Measurements from ENCODE around the gene TSSC4. TPM values are rescaled to one million over a fixed set of nuclear protein-coding genes. Genes with fewer than 3 reads are reported as not detected.

Gene TSSC4
- total and polyA plus RNA-seq, 9 of the 15 experiments (the other 6 are each of a cell fraction or from before 2014, with no cell fraction given) = 0.41 to 54.2 (median 11.0) TPM

DNA sequence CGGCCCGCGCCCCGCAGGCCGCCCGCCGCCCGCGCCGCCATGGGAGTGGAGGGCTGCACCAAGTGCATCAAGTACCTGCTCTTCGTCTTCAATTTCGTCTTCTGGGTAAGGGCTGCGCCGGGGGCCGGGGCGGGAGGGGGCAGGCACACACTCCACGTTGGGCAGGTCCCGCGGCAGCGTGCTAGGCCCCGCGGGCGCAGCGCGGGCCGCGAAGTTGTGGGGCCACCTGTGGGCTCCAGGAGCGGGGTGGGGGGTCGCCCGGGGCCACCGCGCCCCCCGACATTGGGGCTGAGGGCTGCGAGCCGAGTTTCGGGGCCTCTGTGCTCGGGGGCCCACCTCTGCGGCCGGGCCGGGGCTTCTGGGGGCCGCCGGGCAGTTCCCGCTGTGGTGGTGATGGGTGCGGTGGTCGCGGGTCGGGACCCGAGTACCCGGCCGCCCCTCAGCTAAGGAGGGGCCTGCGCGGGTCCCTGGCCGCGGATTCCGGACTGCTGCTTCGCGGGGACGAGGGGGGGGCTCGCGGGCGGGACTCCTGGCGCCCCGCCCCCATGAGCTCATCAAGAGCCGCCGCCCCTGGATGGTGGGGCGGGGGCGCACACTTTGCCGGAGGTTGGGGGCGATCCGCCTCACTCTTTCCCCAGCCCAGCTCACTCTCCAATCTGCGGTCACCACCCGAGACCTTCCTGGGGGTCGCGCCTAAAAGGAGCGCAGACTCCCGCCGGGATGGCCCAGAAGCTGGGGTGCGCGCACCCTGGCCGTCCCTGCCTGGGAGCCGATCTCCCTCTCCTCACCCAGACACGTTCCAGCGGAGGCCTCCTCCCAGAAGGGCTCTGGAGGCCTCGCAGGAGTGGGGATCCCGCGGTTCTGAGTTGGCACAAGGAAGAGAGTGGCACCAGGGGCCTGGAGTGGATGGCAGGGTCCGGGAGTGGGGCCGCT lies 22.8 kb upstream of the TSSC4 start:
- Histone ChIP-seq H3K27ac (ENCODE audit: extremely low read depth, low read depth, low read length) (peak overlapping the region; percentile 85; the same call in 2 of the 3 replicates), H3K9ac (ENCODE audit: insufficient read depth in 1 of 2, low read depth in 2 of 2, low read length in 2 of 2) (peak overlapping the region; percentile 81 to 94), H3K4me2 (ENCODE audit: insufficient read depth, low read length) (peak overlapping the region; percentile 86), H3K27me3 (ENCODE audit: control insufficient read depth in 2 of 2, insufficient read depth in 2 of 2, low read length in 2 of 2) (no peaks in the 10 kb centered on the region; a peak in 1 of 5 replicates), H3K9me3 (replicated peaks; ENCODE audit: control insufficient read depth, insufficient read depth, low read depth, low read length) (no peaks in the 10 kb centered on the region), H3K79me2 (ENCODE audit: control insufficient read depth, insufficient read depth, low read length) (peaks cover 53% of the 10 kb centered on the region), H3K4me3 (peak overlapping the region; percentile 96), H3K36me3 (ENCODE audit: control insufficient read depth, insufficient read depth, low read length) (peaks cover 21% of the 10 kb centered on the region; the same call in 2 of the 3 replicates), H3K9me1 (ENCODE audit: control insufficient read depth, insufficient read depth, low read length) (peaks cover 14% of the 10 kb centered on the region), H4K20me1 (replicated peaks; ENCODE audit: control insufficient read depth, insufficient read depth, low read length) (peaks cover 32% of the 10 kb centered on the region), H3K4me1 (replicated peaks in 1 of 2; ENCODE audit: control insufficient read depth in 2 of 2, insufficient read depth in 2 of 2, low read length in 2 of 2) (peaks cover 15 to 64% of the 10 kb centered on the region in 2 experiments; a peak in 4 of 5 replicates), H2AFZ (ENCODE audit: low read depth, low read length) (0 out of 2 replicates have a peak overlapping the region, but pooled peaks have one; percentile 32)
- ATAC-seq (peak; percentile 86), DNase-seq (ENCODE audit: extremely low read depth in 1 of 4, low spot score in 3 of 4) (peak; percentile 77 to 82 (median 80)), FAIRE-seq (no peak)
- in situ Hi-C loops (cut with MboI) (no loop called here), intact Hi-C loops (cut with micrococcal nuclease) (no loop called here)
- 2% methylated on average over 29 of the region's 88 CpGs for WGBS (ENCODE audit: insufficient coverage, low coverage, missing lambda C conversion rate)
- no TSS peak for BruUV-seq (replicated peaks)
- ChIA-PET POLR2A (interaction anchor here (0.6 to 2.4 kb wide), 12 partner anchors 8 to 1570 kb away, joined by 3 to 17 read pairs (median 4); partner anchors contain the start of gene TSSC4), CTCF (ENCODE audit: low intra/inter-chr PET ratio) (no interaction called here)
- no peak for TF ChIP-seq PML (IDR thresholded peaks at IDR 0.05; ENCODE audit: low read length)
- TF ChIP-seq PHF20 (IDR thresholded peaks at IDR 0.05; ENCODE audit: partially characterized antibody) = peak; percentile 34
- TF ChIP-seq CREM (IDR thresholded peaks at IDR 0.05; ENCODE audit: low read depth) = peak; percentile 82
- TF ChIP-seq RBFOX2 (IDR thresholded peaks at IDR 0.05; ENCODE audit: low read depth, low read length) = peak; percentile 82
- TF ChIP-seq CREB1 (IDR thresholded peaks at IDR 0.05) = peak; percentile 81
- TF ChIP-seq CREB1 (CRISPR knock-in tag; IDR thresholded peaks at IDR 0.05) = no peak
- peak; percentile 93 for TF ChIP-seq ZFX (CRISPR knock-in tag; IDR thresholded peaks at IDR 0.05)
- TF ChIP-seq, protein P1, sequence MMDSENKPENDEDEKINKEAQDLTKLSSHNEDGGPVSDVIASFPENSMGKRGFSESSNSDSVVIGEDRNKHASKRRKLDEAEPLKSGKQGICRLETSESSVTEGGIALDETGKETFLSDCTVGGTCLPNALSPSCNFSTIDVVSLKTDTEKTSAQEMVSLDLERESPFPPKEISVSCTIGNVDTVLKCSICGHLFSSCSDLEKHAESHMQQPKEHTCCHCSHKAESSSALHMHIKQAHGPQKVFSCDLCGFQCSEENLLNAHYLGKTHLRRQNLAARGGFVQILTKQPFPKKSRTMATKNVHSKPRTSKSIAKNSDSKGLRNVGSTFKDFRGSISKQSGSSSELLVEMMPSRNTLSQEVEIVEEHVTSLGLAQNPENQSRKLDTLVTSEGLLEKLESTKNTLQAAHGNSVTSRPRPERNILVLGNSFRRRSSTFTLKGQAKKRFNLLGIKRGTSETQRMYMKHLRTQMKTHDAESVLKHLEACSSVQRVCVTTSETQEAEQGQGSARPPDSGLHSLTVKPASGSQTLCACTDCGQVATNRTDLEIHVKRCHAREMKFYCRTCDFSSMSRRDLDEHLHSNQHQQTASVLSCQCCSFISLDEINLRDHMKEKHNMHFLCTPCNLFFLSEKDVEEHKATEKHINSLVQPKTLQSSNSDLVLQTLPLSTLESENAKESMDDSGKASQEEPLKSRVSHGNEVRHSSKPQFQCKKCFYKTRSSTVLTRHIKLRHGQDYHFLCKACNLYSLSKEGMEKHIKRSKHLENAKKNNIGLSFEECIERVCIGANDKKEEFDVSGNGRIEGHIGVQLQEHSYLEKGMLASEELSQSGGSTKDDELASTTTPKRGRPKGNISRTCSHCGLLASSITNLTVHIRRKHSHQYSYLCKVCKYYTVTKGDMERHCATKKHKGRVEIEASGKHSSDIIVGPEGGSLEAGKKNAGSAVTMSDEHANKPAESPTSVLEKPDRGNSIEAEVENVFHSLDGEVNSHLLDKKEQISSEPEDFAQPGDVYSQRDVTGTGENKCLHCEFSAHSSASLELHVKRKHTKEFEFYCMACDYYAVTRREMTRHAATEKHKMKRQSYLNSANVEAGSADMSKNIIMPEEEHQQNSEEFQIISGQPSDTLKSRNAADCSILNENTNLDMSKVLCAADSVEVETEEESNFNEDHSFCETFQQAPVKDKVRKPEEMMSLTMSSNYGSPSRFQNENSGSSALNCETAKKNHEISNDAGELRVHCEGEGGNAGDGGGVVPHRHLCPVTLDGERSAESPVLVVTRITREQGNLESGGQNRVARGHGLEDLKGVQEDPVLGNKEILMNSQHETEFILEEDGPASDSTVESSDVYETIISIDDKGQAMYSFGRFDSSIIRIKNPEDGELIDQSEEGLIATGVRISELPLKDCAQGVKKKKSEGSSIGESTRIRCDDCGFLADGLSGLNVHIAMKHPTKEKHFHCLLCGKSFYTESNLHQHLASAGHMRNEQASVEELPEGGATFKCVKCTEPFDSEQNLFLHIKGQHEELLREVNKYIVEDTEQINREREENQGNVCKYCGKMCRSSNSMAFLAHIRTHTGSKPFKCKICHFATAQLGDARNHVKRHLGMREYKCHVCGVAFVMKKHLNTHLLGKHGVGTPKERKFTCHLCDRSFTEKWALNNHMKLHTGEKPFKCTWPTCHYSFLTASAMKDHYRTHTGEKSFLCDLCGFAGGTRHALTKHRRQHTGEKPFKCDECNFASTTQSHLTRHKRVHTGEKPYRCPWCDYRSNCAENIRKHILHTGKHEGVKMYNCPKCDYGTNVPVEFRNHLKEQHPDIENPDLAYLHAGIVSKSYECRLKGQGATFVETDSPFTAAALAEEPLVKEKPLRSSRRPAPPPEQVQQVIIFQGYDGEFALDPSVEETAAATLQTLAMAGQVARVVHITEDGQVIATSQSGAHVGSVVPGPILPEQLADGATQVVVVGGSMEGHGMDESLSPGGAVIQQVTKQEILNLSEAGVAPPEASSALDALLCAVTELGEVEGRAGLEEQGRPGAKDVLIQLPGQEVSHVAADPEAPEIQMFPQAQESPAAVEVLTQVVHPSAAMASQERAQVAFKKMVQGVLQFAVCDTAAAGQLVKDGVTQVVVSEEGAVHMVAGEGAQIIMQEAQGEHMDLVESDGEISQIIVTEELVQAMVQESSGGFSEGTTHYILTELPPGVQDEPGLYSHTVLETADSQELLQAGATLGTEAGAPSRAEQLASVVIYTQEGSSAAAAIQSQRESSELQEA (IDR thresholded peaks at IDR 0.05; ENCODE audit: low read depth) = no peak
- TF ChIP-seq NFIX (CRISPR knock-in tag; IDR thresholded peaks at IDR 0.05; ENCODE audit: low read depth) = no peak
- TF ChIP-seq HMGN3 (IDR thresholded peaks at IDR 0.05; ENCODE audit: borderline replicate concordance, extremely low read depth, insufficient read length, low read depth, low read length) = peak; percentile 64
- TF ChIP-seq ZKSCAN8 (CRISPR knock-in tag; IDR thresholded peaks at IDR 0.05) = no peak
- TF ChIP-seq SREBF1 (IDR thresholded peaks at IDR 0.05; ENCODE audit: borderline replicate concordance, low read depth, low read length) = no peak
- TF ChIP-seq PCBP2 (IDR thresholded peaks at IDR 0.05; ENCODE audit: low read depth, low read length, poor library complexity, severe bottlenecking) = no peak
- no peak; the same call in 1 of the 2 replicates for TF ChIP-seq NR3C1 (CRISPR knock-in tag; IDR thresholded peaks at IDR 0.05)

All from K562 (cell line).